ENCODE results near the gene CAPN15. TPM values are rescaled to one million over a fixed set of nuclear protein-coding genes. Genes with fewer than 3 reads are reported as not detected.
"Not testable (repeated sequence)": the region's sequence is repeated elsewhere in the genome, so short reads cannot be mapped to it uniquely, and the experiment has no call there.

The CAPN15 gene
- total and polyA plus RNA-seq, 9 donors, result 17.2 to 36.7 (median 29.8) TPM

GRCh38 chr16:593406-593805, 65.9 kb downstream of the CAPN15 start:
- no peak for DNase-seq
- H3K36me3 ChIP-seq (ENCODE audit: control insufficient read depth, insufficient read depth, low read length), result peaks cover 20% of the 10 kb centered on the region
- H3K9me3 ChIP-seq (replicated peaks; ENCODE audit: control insufficient read depth, low read depth, low read length), result no peaks in the 10 kb centered on the region
- H3K4me1 ChIP-seq (ENCODE audit: control insufficient read depth, insufficient read depth, low read length), result peaks cover 28% of the 10 kb centered on the region
- WGBS (ENCODE audit: insufficient coverage), result 93% methylated on average over 5 of the region's 9 CpGs
- H3K4me3 ChIP-seq (ENCODE audit: low read length), result no peak overlapping the region
- H3K27ac ChIP-seq (ENCODE audit: low read length), result no peak overlapping the region
- no peaks in the 10 kb centered on the region for H3K27me3 ChIP-seq (ENCODE audit: control insufficient read depth, insufficient read depth, low read length)

- WGBS (ENCODE audit: insufficient coverage), result 85% methylated on average over 15 of the region's 16 CpGs
- peaks cover 21% of the 10 kb centered on the region for H3K36me3 ChIP-seq (ENCODE audit: control insufficient read depth, insufficient read depth, low read length)
- no peaks in the 10 kb centered on the region for H3K27me3 ChIP-seq (ENCODE audit: control insufficient read depth, insufficient read depth, low read length)
- no peak overlapping the region for H3K27ac ChIP-seq (ENCODE audit: low read length)
- no peaks in the 10 kb centered on the region for H3K9me3 ChIP-seq (replicated peaks; ENCODE audit: control insufficient read depth, low read depth, low read length)
- H3K4me3 ChIP-seq (ENCODE audit: low read length), result no peak overlapping the region
- peaks cover 25% of the 10 kb centered on the region for H3K4me1 ChIP-seq (ENCODE audit: control insufficient read depth, insufficient read depth, low read length)
- no peak for DNase-seq
These were observed 66.3 kb downstream of the CAPN15 start for GRCh38 chr16:593807-594206.

GRCh38 chr16:595094-595528, 67.6 kb downstream of the CAPN15 start:
- Histone ChIP-seq H3K27me3 (ENCODE audit: control insufficient read depth, insufficient read depth, low read length) (no peaks in the 10 kb centered on the region), H3K9me3 (replicated peaks; ENCODE audit: control insufficient read depth, low read depth, low read length) (no peaks in the 10 kb centered on the region), H3K27ac (ENCODE audit: low read length) (no peak overlapping the region), H3K4me3 (ENCODE audit: low read length) (no peak overlapping the region), H3K4me1 (ENCODE audit: control insufficient read depth, insufficient read depth, low read length) (peaks cover 25% of the 10 kb centered on the region), H3K36me3 (ENCODE audit: control insufficient read depth, insufficient read depth, low read length) (peaks cover 28% of the 10 kb centered on the region)
- DNase-seq, result no peak
- 76% methylated on average over 5 of the region's 18 CpGs for WGBS (ENCODE audit: insufficient coverage)

DNA sequence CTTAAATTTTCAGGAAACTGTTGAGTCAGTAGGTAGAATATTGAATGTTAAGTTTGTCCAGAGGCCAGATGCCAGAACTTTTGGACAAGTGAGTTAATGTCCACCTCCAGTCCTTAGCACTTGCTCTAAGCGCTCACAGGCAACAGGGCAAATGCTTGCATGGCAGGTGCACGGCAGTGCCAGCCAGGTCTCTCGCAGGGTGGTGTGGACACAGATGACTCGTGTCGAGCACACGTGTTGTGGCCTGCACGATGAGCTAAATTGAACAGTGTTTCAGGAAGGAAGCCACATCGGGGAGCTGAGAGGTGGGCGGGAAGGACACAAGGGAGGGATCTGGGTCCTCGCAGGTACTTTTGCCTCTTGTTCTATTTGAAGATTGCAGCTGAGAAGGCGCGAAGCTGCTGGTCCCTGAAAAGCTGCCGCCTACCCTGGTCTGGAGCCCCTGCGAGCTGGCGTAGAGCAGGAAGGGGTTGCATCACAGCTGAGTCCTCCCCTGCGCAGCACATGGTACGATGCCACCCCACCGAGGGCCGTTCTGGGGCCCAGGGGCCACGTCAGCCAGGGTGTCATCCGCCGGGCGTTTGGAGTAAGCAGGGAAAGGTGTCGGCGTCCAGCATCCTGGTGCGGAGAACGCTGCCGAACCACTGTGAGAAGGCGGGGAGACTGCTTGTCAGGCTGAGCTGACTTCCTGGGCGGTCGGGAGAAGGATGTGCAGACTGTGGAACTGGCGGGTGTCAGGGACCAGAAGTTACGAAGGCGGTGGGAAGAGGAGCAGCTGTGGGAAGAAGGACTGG, 68.6 kb downstream of the CAPN15 start:
- no peaks in the 10 kb centered on the region for H3K27me3 ChIP-seq (ENCODE audit: control insufficient read depth, insufficient read depth, low read length)
- H3K9me3 ChIP-seq (replicated peaks; ENCODE audit: control insufficient read depth, low read depth, low read length), result no peaks in the 10 kb centered on the region
- 86% methylated on average over 34 of the region's 34 CpGs for WGBS (ENCODE audit: insufficient coverage)
- no peak for DNase-seq
- peaks cover 17% of the 10 kb centered on the region for H3K4me1 ChIP-seq (ENCODE audit: control insufficient read depth, insufficient read depth, low read length)
- no peak overlapping the region for H3K27ac ChIP-seq (ENCODE audit: low read length)
- peaks cover 28% of the 10 kb centered on the region for H3K36me3 ChIP-seq (ENCODE audit: control insufficient read depth, insufficient read depth, low read length)
- no peak overlapping the region for H3K4me3 ChIP-seq (ENCODE audit: low read length)

DNA sequence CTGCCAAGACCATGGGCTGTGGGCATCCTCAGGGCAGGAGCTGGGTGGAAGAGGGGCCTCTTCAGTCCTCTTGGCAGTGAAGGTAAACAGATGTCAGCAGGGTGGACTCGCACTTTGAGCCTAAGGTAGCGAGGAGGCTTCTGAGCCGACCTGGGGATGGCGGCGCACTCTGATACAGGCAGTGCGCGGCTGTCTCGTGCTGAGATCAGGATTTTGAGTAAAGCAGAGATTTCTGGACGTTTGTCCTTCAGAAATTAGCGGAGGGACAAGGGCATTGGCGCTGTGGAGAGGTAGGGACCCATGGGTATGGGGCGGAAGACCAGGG, 69.2 kb downstream of the CAPN15 start:
- no peak for DNase-seq
- H3K4me3 ChIP-seq (ENCODE audit: low read length), result no peak overlapping the region
- H3K27ac ChIP-seq (ENCODE audit: low read length), result no peak overlapping the region
- WGBS (ENCODE audit: insufficient coverage), result 97% methylated on average over 12 of the region's 12 CpGs
- H3K9me3 ChIP-seq (replicated peaks; ENCODE audit: control insufficient read depth, low read depth, low read length), result no peaks in the 10 kb centered on the region
- H3K27me3 ChIP-seq (ENCODE audit: control insufficient read depth, insufficient read depth, low read length), result no peaks in the 10 kb centered on the region
- H3K4me1 ChIP-seq (ENCODE audit: control insufficient read depth, insufficient read depth, low read length), result peaks cover 15% of the 10 kb centered on the region
- peaks cover 32% of the 10 kb centered on the region for H3K36me3 ChIP-seq (ENCODE audit: control insufficient read depth, insufficient read depth, low read length)

GRCh38 chr16:597655-598054, 70.1 kb downstream of the CAPN15 start:
- H3K4me3 ChIP-seq (ENCODE audit: low read length); DNase-seq; H3K27ac ChIP-seq (ENCODE audit: low read length); H3K27me3 ChIP-seq (ENCODE audit: control insufficient read depth, insufficient read depth, low read length); H3K9me3 ChIP-seq (replicated peaks; ENCODE audit: control insufficient read depth, low read depth, low read length): not testable (repeated sequence)
- H3K4me1 ChIP-seq (ENCODE audit: control insufficient read depth, insufficient read depth, low read length), result peaks cover 13% of the 10 kb centered on the region
- H3K36me3 ChIP-seq (ENCODE audit: control insufficient read depth, insufficient read depth, low read length), result peaks cover 28% of the 10 kb centered on the region
- WGBS (ENCODE audit: insufficient coverage), result 92% methylated on average over 2 of the region's 7 CpGs

DNA sequence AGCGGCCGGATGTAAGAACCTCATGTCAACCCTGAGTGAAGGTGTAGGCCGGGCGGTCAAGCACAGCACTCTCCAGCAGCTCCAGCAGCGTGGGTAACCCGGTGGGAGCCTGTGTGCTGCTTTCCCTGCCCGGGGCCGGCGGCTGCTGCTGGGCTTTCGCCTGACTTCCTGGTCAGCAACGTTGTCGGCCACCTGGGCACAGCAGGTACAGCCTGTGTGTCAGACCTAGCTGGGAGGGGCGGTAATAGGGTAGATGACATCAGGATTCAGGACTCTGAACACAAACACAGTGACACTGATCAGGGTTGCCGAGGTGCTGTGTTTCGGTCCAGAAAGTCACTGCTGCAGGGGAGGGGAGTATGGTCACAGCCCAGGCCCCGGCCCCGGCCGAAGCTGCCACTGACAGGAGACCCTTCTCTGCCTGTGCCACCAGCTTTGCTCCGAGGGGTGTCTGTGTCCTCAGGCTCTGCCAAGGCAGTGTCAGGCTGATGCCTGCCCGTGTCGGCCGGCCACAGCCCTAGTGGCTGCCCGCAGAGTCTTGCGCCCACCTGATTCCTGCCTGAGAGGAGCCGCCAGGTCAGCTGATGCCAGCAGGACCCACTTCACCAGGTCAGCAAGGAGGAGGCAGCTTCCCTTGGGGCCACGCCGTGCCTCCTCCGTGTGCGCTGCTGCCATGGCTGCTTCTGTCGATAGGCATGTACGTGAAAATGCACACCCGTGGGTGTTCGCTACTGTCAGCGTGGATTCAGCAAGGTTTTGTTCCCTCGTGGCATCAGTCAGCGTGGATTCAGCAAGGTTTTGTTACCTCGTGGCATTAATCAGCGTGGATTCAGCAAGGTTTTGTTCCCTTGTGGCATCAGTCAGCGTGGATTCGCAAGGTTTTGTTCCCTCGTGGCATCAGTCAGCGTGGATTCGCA, 71.6 kb downstream of the CAPN15 start:
- no peak overlapping the region for H3K4me3 ChIP-seq (ENCODE audit: low read length)
- no peaks in the 10 kb centered on the region for H3K27me3 ChIP-seq (ENCODE audit: control insufficient read depth, insufficient read depth, low read length)
- H3K27ac ChIP-seq (ENCODE audit: low read length), result no peak overlapping the region
- H3K9me3 ChIP-seq (replicated peaks; ENCODE audit: control insufficient read depth, low read depth, low read length), result no peaks in the 10 kb centered on the region
- DNase-seq, result no peak
- H3K36me3 ChIP-seq (ENCODE audit: control insufficient read depth, insufficient read depth, low read length), result peaks cover 18% of the 10 kb centered on the region
- 98% methylated on average over 37 of the region's 43 CpGs for WGBS (ENCODE audit: insufficient coverage)
- H3K4me1 ChIP-seq (ENCODE audit: control insufficient read depth, insufficient read depth, low read length), result peaks cover 6% of the 10 kb centered on the region

- Histone ChIP-seq H3K9me3 (replicated peaks; ENCODE audit: control insufficient read depth, low read depth, low read length) (peaks cover 4% of the 10 kb centered on the region), H3K27ac (ENCODE audit: low read length) (no peak overlapping the region), H3K4me3 (ENCODE audit: low read length) (no peak overlapping the region), H3K36me3 (ENCODE audit: control insufficient read depth, insufficient read depth, low read length) (peaks cover 18% of the 10 kb centered on the region), H3K27me3 (ENCODE audit: control insufficient read depth, insufficient read depth, low read length) (no peaks in the 10 kb centered on the region), H3K4me1 (ENCODE audit: control insufficient read depth, insufficient read depth, low read length) (peaks cover 5% of the 10 kb centered on the region)
- no peak for DNase-seq
- WGBS (ENCODE audit: insufficient coverage), result no CpG with 5 or more reads among the region's 7 CpGs
These were observed 73.3 kb downstream of the CAPN15 start for GRCh38 chr16:600781-601180.

DNA sequence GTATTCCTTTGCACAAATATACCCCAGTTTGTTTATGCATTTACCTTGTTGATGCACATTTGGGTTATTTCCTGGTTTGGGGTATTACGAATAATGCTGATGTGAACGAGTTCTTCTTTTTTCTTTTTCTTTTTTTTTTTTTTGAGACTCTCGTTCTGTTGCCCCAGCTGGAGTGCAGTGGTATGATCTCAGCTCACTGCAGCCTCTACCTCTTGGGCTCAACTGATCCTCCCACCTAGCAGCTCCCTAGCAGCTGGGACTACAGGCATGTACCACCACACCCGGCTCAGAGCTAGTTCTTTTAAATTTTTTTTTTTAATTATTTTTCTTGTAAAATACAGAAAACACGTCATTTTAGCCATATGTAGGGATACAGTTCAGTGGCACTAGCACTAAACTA, 76.4 kb downstream of the CAPN15 start:
- no CpG with 5 or more reads among the region's 5 CpGs for WGBS (ENCODE audit: insufficient coverage)
- no peaks in the 10 kb centered on the region for H3K27me3 ChIP-seq (ENCODE audit: control insufficient read depth, insufficient read depth, low read length)
- peaks cover 9% of the 10 kb centered on the region for H3K36me3 ChIP-seq (ENCODE audit: control insufficient read depth, insufficient read depth, low read length)
- DNase-seq, result no peak
- no peak overlapping the region for H3K4me3 ChIP-seq (ENCODE audit: low read length)
- peaks cover 4% of the 10 kb centered on the region for H3K9me3 ChIP-seq (replicated peaks; ENCODE audit: control insufficient read depth, low read depth, low read length)
- no peaks in the 10 kb centered on the region for H3K4me1 ChIP-seq (ENCODE audit: control insufficient read depth, insufficient read depth, low read length)
- H3K27ac ChIP-seq (ENCODE audit: low read length), result no peak overlapping the region
